ENCODE data around the gene PATJ.

GRCh38 chr1:62057230-62057629 lies 314.9 kb downstream of the PATJ start:
- TF ChIP-seq CTCF (IDR thresholded peaks at IDR 0.05; ENCODE audit: insufficient read depth, low read length) (no peak), POLR2AphosphoS5 (IDR thresholded peaks at IDR 0.05; ENCODE audit: low read depth) (no peak), REST (IDR thresholded peaks at IDR 0.05; ENCODE audit: insufficient replicate concordance, low read depth) (no peak), GABPA (IDR thresholded peaks at IDR 0.05; ENCODE audit: low read depth) (no peak), SPI1 (IDR thresholded peaks at IDR 0.05; ENCODE audit: borderline replicate concordance, low read depth) (no peak)

All from HL-60 (cell line).